HG03196 (cell line): ENCODE measurements around the gene CCDC7.

Experiments used
- ATAC-seq: cut with Tn5 transposase; IDR thresholded peaks from one replicate; pipeline ENCODE4 v1.9.1; 2021; ENCODE audit not compliant: unreplicated experiment

The CCDC7 gene

GRCh38 chr10:32923849-32924248 is 477.9 kb downstream of the CCDC7 start:
- no peak for ATAC-seq
